ENCODE data around the gene NRXN3. TPM values are rescaled to one million over a fixed set of nuclear protein-coding genes. Genes with fewer than 3 reads are reported as not detected.

NRXN3 gene
- polyA plus RNA-seq, 3 donors: 6.1 to 7.8 (median 6.4) TPM

- DNase-seq: no peak
Measured at GRCh38 chr14:79809849-79810612, 1639.9 kb downstream of the NRXN3 start.

DNA sequence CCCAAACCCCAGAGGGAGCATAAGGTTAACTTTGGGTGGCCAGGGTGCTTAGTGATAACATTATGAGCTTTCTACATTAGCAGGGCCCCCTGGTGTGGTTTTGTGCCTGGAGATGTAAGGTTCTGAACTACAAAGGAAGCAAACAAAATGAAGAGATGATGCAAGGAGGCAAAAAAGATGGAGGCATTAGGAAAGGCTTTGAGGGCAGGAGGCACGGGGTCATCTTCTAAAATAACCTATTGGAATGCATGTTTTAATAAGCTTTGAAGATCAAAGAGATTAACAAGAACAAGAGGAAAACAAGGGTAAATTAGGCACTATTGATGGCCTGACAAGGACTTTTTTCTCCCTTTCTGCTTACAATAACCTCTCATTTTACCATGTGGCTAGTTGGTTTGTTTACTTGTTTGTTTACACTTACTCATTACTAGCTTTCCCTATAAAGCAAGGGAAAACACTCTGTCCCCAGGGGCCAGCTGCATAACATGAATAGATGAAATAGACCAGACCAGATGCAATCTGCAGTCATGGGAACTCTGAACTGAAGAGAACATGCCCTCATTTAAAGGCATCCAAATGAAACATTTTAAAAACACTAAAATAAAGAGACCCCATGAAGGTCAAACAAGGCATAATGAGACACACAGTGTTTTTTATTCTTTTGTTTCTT lies 1650.8 kb downstream of the NRXN3 start:
- no peak for DNase-seq

GRCh38 chr14:79822034-79822433 lies 1651.9 kb downstream of the NRXN3 start:
- no peak for DNase-seq

GRCh38 chr14:79825046-79825521 lies 1654.9 kb downstream of the NRXN3 start:
- DNase-seq: no peak

DNA sequence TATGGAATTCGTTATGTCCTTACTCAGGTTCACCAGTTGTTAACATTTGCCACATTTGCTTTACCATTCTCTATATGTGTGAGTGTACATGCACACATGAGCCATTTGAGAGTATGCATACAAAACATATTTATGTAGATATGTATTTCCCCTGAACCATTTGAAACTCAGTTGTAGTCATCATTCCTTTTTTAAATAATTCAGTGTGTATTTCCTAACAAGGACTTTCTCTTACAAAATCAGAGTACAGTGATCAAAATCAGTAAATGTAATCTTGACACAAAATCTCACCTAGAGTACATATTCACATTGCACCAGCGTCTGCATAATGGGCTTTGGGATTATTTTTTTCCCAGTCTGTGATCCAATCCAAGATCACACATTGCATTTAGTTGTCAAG lies 1656.2 kb downstream of the NRXN3 start:
- DNase-seq: no peak

DNA sequence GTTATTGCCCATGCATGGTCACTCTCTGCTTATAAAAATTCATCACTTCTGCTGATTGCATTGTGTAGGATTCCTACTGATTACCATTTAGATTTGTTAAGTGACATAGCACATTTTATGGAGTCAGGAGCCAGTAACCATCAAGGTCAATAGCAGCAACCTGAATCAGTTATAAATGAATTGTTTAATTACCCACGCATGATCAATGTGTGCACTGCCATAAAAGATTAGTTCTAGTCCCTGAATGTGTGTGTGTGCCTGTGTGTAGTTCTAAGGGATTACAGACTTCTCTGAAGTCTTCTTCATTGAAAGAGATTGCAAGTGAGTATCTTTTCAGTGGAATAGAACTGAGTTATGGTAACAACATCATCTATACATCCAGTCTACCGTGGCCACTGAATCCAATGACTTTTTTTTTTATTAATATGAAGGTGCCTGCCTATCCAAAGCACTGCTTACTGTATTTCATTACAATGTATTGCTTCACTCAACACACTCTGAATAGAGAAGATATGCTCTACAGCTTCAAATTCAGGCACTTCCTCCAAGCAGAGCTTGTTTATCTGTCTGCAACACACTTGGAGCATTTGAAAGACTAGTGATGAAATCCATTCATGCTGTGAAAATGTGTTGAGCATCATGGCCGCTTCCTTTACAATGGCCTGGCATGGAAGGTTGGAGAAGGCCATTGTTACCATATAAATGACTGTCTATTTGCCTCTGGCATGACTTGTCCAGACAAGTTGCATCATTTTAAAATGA lies 1659.4 kb downstream of the NRXN3 start:
- no peak for DNase-seq

GRCh38 chr14:79831195-79831892 lies 1661.2 kb downstream of the NRXN3 start:
- DNase-seq: no peak

DNA sequence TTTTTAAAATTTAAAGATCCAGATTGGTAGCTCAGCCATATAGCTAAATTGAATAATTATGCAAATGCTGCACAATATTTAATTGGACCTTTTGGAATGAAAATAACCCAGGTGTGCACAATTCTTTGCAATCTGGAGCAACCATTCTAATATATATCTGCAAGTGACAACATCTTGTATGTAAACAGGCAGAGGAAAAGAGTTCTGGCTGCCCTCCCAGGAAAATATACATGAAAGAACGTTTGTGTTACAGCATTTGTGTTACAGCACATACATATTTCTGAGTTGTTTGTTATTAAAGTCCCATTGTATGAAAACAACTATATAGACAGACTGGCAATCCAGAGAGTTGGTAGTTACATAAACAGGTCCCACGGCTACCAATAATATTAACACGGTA lies 1663.6 kb downstream of the NRXN3 start:
- DNase-seq: no peak

GRCh38 chr14:79834868-79835267 lies 1664.7 kb downstream of the NRXN3 start:
- no peak for DNase-seq

- DNase-seq: no peak
Measured at GRCh38 chr14:79836577-79836976, 1666.4 kb downstream of the NRXN3 start.

DNA sequence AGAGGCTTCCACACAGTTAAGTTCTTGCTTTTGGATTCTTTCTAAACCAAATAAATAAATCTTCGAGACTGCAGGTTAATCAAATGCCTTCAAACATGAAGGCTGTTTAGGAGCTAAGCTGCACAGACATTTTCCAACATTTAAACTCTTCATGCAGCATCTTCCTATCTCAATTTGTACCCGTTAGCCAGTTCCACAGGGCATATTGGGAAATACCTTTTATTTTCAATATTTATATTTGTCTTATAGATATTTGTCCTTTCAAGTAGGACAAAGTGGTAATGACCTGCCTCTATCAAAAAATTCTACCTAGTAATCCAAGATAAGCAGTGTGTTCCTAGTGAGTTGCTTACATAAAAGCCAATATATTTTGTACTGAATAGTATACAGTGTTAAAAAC lies 1667.5 kb downstream of the NRXN3 start:
- DNase-seq: no peak

GRCh38 chr14:79840103-79840502 lies 1669.9 kb downstream of the NRXN3 start:
- DNase-seq: no peak

GRCh38 chr14:79840831-79841230 lies 1670.7 kb downstream of the NRXN3 start:
- DNase-seq: no peak

GRCh38 chr14:79841433-79841832 lies 1671.3 kb downstream of the NRXN3 start:
- no peak for DNase-seq

GRCh38 chr14:79842270-79842669 lies 1672.1 kb downstream of the NRXN3 start:
- no peak for DNase-seq

- DNase-seq: no peak
Measured at GRCh38 chr14:79852950-79853744, 1683.0 kb downstream of the NRXN3 start.

DNA sequence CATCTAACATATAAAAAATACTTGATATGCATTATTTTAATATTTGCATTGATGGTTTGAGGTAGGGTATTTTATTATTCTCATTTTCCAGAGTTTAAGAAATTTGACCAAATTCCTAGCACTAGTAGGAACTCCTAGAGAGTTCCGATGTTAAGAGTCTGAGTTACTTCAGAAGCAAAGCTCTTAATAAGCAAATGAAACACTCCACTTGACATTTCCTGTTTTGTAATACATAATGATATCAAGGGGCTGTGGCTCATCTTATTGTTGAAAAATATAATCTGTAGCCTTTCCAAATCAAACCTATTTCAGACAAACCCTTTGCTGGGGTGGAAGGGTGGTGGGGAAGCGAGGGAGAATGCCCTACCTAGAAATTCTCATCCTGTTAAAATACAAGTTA lies 1685.6 kb downstream of the NRXN3 start:
- no peak for DNase-seq

GRCh38 chr14:79856381-79856780 lies 1686.2 kb downstream of the NRXN3 start:
- no peak for DNase-seq

- DNase-seq: no peak
Measured at GRCh38 chr14:79861111-79861510, 1690.9 kb downstream of the NRXN3 start.

- DNase-seq: no peak
Measured at GRCh38 chr14:79862045-79862444, 1691.9 kb downstream of the NRXN3 start.

DNA sequence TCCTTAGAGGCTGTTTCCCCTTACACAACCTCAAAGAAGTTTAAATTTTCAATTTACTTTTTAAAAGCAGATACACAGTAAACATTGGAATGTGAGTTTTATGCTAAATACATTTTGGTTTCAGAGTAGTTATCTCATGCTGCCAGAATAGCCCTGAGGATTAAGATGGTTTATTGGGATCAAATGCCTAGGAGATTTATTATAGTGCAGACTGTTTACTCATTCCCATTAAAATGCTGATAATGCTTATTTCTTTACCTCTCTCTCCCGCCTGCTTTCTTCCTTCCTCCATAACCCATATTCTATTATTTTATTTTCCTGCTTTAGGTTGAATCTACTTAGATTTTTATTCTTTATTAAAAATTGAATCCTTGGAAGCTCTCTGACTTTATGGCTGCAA lies 1701.0 kb downstream of the NRXN3 start:
- DNase-seq: no peak
